SKM-1 treated with dmso at 0.1 percent for 144 hours (cell line): Measurements from ENCODE around the gene ASB5.

Experiments
- DNase-seq: peaks from one replicate; lab custom pipeline; 2025; ENCODE audit not compliant: unreplicated experiment; lab: John Stamatoyannopoulos, UW

ASB5 gene

DNA sequence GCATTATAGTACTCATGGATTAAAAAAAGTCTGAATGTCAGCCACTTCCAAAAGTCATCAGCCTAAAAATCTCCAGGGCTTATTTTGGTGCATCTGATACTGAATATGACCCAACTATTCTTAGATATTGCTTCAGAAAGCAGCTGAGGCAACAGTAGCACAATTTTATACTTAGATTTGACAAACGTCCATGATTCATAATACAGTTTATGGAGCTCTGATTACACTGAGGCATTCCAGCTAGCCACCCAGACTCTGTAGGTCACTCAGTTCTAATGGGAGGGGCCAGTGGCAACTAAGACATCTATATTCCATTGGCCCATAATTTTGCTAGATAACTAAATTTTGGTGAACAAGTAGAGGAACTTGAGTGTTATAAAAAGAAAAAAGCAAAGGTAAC, 84.0 kb downstream of the ASB5 start:
- no peak for DNase-seq
